Loucy (cell line): ENCODE measurements around the gene KRABD2.
"Not testable (repeated sequence)": the region's sequence is repeated elsewhere in the genome, so short reads cannot be mapped to it uniquely, and the experiment has no call there.

Experiments
- EZH2phosphoT487 ChIP-seq: fragments of 200-600 bp; IDR thresholded peaks from 2 replicates; pipeline ENCODE4 v1.6.1; 2018; ENCODE audit warnings: antibody characterized with exemption, mild to moderate bottlenecking, moderate library complexity, borderline replicate concordance
- TF ChIP-seq, protein P1 (sequence below): fragments of 200-600 bp; sonication (generic); conservative IDR thresholded peaks from 2 replicates; pipeline ENCODE4 v1.5.1; 2014; ENCODE audit warnings: mild to moderate bottlenecking, antibody characterized with exemption, low read length

DNA sequence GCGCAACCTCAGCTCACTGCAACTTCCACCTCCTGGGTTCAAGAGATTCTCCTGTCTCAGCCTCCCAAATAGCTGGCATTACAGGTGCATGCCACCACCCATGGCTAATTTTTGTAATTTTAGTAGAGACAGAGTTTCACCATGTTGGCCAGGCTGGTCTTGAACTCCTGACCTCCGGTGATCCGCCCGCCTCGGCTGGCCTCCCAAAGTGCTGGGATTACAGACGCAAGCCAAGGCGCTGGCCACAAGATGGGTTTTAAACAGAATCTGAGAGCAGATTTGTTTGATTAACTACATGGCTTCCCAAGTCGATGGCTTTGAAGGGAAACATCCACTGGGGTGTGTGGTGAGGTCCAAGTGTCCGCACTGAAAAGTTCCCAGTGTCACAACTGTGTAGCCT, 18.0 kb upstream of the KRABD2 start:
- TF ChIP-seq, protein P1, sequence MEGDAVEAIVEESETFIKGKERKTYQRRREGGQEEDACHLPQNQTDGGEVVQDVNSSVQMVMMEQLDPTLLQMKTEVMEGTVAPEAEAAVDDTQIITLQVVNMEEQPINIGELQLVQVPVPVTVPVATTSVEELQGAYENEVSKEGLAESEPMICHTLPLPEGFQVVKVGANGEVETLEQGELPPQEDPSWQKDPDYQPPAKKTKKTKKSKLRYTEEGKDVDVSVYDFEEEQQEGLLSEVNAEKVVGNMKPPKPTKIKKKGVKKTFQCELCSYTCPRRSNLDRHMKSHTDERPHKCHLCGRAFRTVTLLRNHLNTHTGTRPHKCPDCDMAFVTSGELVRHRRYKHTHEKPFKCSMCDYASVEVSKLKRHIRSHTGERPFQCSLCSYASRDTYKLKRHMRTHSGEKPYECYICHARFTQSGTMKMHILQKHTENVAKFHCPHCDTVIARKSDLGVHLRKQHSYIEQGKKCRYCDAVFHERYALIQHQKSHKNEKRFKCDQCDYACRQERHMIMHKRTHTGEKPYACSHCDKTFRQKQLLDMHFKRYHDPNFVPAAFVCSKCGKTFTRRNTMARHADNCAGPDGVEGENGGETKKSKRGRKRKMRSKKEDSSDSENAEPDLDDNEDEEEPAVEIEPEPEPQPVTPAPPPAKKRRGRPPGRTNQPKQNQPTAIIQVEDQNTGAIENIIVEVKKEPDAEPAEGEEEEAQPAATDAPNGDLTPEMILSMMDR: not testable (repeated sequence)
- not testable (repeated sequence) for TF ChIP-seq EZH2phosphoT487
